Fibroblast of lung (primary cell): Measurements from ENCODE around the gene APOBEC4. TPM values are rescaled to one million over a fixed set of nuclear protein-coding genes. Genes with fewer than 3 reads are reported as not detected.

ENCODE experiments used
- DNase-seq, 2 donors: peaks; one replicate each; pipeline versions ENCODE4 v3.0.0 to v3.0.0-alpha.2; 2010; ENCODE audit warnings: low read depth in 2 of 2
- H2AFZ ChIP-seq: 2 replicates; pipeline ENCODE4 v1.5.1; 2012; ENCODE audit warnings: low read length, control low read depth, inconsistent platforms
- H3K27ac ChIP-seq: 2 replicates; pipeline ENCODE4 v1.5.1; 2011; ENCODE audit warnings: low read length, control low read depth; ENCODE audit not compliant: insufficient read depth
- H3K27me3 ChIP-seq: 2 replicates; pipeline ENCODE4 v1.5.1; 2011; ENCODE audit warnings: mild to moderate bottlenecking, low read length; ENCODE audit not compliant: control insufficient read depth, insufficient read depth
- H3K36me3 ChIP-seq: 2 replicates; pipeline ENCODE4 v1.5.1; 2011; ENCODE audit warnings: low read length; ENCODE audit not compliant: control insufficient read depth, insufficient read depth
- H3K4me1 ChIP-seq: 2 replicates; pipeline ENCODE4 v1.5.1; 2011; ENCODE audit warnings: low read length; ENCODE audit not compliant: control insufficient read depth, insufficient read depth; ENCODE audit errors: extremely low read depth
- H3K4me2 ChIP-seq: 2 replicates; pipeline ENCODE4 v1.5.1; 2011; ENCODE audit warnings: low read length, control low read depth; ENCODE audit not compliant: insufficient read depth; ENCODE audit errors: extremely low read depth
- H3K4me3 ChIP-seq, 4 experiments: fragments of 200-600 bp in 1 of 4; sonication (generic) in 1 of 4; replicated peaks in 1 of 4; 2 replicates each; pipeline ENCODE4 v1.5.1; 2011 to 2016; ENCODE audit warnings: low read length in 4 of 4, low read depth in 3 of 4, mild to moderate bottlenecking in 3 of 4, control low read depth in 2 of 4, inconsistent platforms in 1 of 4, mixed read lengths in 1 of 4; ENCODE audit not compliant: insufficient read depth in 1 of 4; ENCODE audit errors: control extremely low read depth in 1 of 4
- H3K79me2 ChIP-seq: 2 replicates; pipeline ENCODE4 v1.5.1; 2012; ENCODE audit warnings: mild to moderate bottlenecking, low read length, inconsistent platforms; ENCODE audit not compliant: control insufficient read depth, insufficient read depth
- H3K9ac ChIP-seq: 2 replicates; pipeline ENCODE4 v1.5.1; 2011; ENCODE audit warnings: mild to moderate bottlenecking, low read length, control low read depth; ENCODE audit not compliant: insufficient read depth
- H3K9me3 ChIP-seq: 2 replicates; pipeline ENCODE4 v1.5.1; 2012; ENCODE audit warnings: low read depth, low read length; ENCODE audit not compliant: control insufficient read depth, insufficient read depth
- H4K20me1 ChIP-seq: 2 replicates; pipeline ENCODE4 v1.5.1; 2011; ENCODE audit warnings: low read length; ENCODE audit not compliant: control insufficient read depth, insufficient read depth; ENCODE audit errors: extremely low read depth
- EZH2 ChIP-seq: IDR thresholded peaks from 2 replicates; pipeline ENCODE4 v1.5.1; 2012; ENCODE audit warnings: low read length, control low read depth, mild to moderate bottlenecking; ENCODE audit errors: missing control alignments
- polyA plus RNA-seq, 2 donors: library from polyadenylated mRNA; depleted of rRNA in 1 of 2; stranded (reverse) in 1 of 2; unstranded in 1 of 2; fragments of >200 nt; gene quantifications; 2 replicates each; pipeline ENCODE4 v1.2.1, GENCODE V29; 2011 to 2012; ENCODE audit warnings: missing spikeins in 1 of 2
- total RNA-seq: library from RNA; depleted of rRNA; stranded (reverse); fragments of >200 nt; gene quantifications from 2 replicates; pipeline ENCODE4 v1.2.1, GENCODE V29; 2014
- TF ChIP-seq, protein P1 (sequence below), 2 donors: IDR thresholded peaks in 1 of 2; conservative IDR thresholded peaks in 1 of 2; 1 replicate in 1 of 2; 2 replicates in 1 of 2; pipeline ENCODE4 v1.5.1; 2011 to 2012; ENCODE audit warnings: low read length in 2 of 2, control low read depth in 1 of 2, inconsistent platforms in 1 of 2, low read depth in 1 of 2, mild to moderate bottlenecking in 1 of 2

The APOBEC4 gene
- total and polyA plus RNA-seq, 2 donors (not counting 1 experiment from before 2014, with no cell fraction given): not detected

DNA sequence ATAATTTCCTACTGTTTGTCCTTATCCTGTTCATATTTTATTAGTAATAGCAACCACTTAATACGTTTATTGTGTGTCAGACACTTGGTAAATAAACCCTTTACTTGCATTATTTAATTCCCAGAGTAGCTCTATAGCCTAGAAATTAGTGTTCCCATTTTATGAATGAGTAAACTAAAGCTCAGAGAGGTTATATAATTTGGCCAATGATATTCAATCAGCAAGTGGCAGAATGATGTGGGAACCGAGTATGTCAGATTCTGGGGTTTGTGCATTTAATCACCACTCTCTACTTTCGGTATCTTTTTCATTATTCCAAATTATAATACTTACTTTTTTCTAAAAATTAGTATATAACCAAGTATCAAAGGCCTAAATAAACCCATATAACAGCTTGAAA is 10.9 kb downstream of the APOBEC4 start:
- Histone ChIP-seq H3K9me3 (no peaks in the 10 kb centered on the region), H3K36me3 (no peaks in the 10 kb centered on the region), H3K4me3 (no peak overlapping the region), H3K4me1 (no peaks in the 10 kb centered on the region), H3K79me2 (peaks cover 3% of the 10 kb centered on the region), H3K27me3 (no peaks in the 10 kb centered on the region), H3K4me2 (no peak overlapping the region), H4K20me1 (no peaks in the 10 kb centered on the region), H3K27ac (no peak overlapping the region), H2AFZ (no peak overlapping the region), H3K9ac (no peak overlapping the region)
- TF ChIP-seq EZH2: no peak
- TF ChIP-seq, protein P1, sequence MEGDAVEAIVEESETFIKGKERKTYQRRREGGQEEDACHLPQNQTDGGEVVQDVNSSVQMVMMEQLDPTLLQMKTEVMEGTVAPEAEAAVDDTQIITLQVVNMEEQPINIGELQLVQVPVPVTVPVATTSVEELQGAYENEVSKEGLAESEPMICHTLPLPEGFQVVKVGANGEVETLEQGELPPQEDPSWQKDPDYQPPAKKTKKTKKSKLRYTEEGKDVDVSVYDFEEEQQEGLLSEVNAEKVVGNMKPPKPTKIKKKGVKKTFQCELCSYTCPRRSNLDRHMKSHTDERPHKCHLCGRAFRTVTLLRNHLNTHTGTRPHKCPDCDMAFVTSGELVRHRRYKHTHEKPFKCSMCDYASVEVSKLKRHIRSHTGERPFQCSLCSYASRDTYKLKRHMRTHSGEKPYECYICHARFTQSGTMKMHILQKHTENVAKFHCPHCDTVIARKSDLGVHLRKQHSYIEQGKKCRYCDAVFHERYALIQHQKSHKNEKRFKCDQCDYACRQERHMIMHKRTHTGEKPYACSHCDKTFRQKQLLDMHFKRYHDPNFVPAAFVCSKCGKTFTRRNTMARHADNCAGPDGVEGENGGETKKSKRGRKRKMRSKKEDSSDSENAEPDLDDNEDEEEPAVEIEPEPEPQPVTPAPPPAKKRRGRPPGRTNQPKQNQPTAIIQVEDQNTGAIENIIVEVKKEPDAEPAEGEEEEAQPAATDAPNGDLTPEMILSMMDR (conservative IDR thresholded peaks at IDR 0.05 in 1 of 2, IDR thresholded peaks at IDR 0.05 in 1 of 2; ENCODE audit: low read depth in 1 of 2, low read length in 2 of 2): no peak
- no peak for DNase-seq

GRCh38 chr1:183640193-183640592 is 12.9 kb downstream of the APOBEC4 start:
- Histone ChIP-seq H3K4me1 (no peaks in the 10 kb centered on the region), H4K20me1 (no peaks in the 10 kb centered on the region), H3K27me3 (no peaks in the 10 kb centered on the region), H3K9me3 (no peaks in the 10 kb centered on the region), H2AFZ (no peak overlapping the region), H3K4me3 (no peak overlapping the region), H3K36me3 (no peaks in the 10 kb centered on the region), H3K27ac (no peak overlapping the region), H3K79me2 (peaks cover 14% of the 10 kb centered on the region), H3K4me2 (no peak overlapping the region), H3K9ac (no peak overlapping the region)
- TF ChIP-seq, protein P1 (conservative IDR thresholded peaks at IDR 0.05 in 1 of 2, IDR thresholded peaks at IDR 0.05 in 1 of 2; ENCODE audit: low read depth in 1 of 2, low read length in 2 of 2): no peak
- TF ChIP-seq EZH2: no peak
- no peak for DNase-seq

DNA sequence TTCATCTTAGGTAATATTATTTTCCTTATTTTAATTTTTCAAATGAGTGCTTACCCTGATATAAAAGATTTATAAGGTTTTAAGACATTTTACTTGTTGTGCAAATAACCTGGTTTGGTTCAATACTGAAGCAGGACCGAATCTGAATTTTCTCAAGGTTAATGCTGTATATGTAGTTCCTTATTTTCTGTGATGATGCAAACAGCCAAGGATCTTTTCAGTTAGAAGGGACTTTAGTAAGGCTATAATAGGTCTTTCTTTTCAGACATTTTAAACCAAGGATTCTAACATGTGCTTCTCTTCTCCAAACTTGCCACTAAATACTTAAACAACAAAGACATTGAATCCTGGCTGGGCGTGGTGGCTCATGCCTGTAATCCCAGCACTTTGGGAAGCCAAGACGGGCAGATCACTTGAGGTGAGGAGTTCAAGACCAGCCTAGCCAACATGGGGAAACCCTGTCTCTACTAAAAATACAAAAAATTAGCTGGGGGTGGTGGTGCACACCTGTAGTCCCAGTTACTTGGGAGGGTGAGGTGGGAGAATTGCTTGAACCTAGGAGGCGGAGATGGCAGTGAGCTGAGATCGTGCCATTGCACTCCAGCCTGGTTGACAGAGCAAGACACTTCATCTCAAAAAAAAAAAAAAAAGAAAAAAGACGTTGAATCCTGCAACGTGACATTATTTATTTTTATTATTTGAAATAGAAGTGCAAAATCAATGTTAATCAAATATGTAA is 14.3 kb downstream of the APOBEC4 start:
- no peak overlapping the region for H3K27ac ChIP-seq
- H3K4me2 ChIP-seq: no peak overlapping the region
- H3K79me2 ChIP-seq: peaks cover 28% of the 10 kb centered on the region
- TF ChIP-seq, protein P1 (conservative IDR thresholded peaks at IDR 0.05 in 1 of 2, IDR thresholded peaks at IDR 0.05 in 1 of 2; ENCODE audit: low read depth in 1 of 2, low read length in 2 of 2): no peak
- TF ChIP-seq EZH2: no peak
- H3K4me3 ChIP-seq: no peak overlapping the region
- H3K9ac ChIP-seq: no peak overlapping the region
- H4K20me1 ChIP-seq: no peaks in the 10 kb centered on the region
- H3K9me3 ChIP-seq: no peaks in the 10 kb centered on the region
- H3K36me3 ChIP-seq: no peaks in the 10 kb centered on the region
- H3K4me1 ChIP-seq: no peaks in the 10 kb centered on the region
- no peaks in the 10 kb centered on the region for H3K27me3 ChIP-seq
- no peak overlapping the region for H2AFZ ChIP-seq
- no peak for DNase-seq
